SU-DHL-6 (cell line): ENCODE results near the gene ITGB2.

Experiments used
- CTCF ChIP-seq: fragments of 200-600 bp; sonication (generic); IDR thresholded peaks from one replicate; pipeline ENCODE4 v1.5.1; 2017; ENCODE audit warnings: antibody characterized with exemption, mild to moderate bottlenecking, low read length, moderate library complexity; ENCODE audit not compliant: insufficient read depth, poor library complexity, severe bottlenecking
- EZH2phosphoT487 ChIP-seq: fragments of 200-600 bp; sonication (generic), shearing (Covaris generic); conservative IDR thresholded peaks from 2 replicates; pipeline ENCODE4 v1.6.1; 2018; ENCODE audit warnings: mild to moderate bottlenecking, antibody characterized with exemption, low read length, moderate library complexity, mixed read lengths

DNA sequence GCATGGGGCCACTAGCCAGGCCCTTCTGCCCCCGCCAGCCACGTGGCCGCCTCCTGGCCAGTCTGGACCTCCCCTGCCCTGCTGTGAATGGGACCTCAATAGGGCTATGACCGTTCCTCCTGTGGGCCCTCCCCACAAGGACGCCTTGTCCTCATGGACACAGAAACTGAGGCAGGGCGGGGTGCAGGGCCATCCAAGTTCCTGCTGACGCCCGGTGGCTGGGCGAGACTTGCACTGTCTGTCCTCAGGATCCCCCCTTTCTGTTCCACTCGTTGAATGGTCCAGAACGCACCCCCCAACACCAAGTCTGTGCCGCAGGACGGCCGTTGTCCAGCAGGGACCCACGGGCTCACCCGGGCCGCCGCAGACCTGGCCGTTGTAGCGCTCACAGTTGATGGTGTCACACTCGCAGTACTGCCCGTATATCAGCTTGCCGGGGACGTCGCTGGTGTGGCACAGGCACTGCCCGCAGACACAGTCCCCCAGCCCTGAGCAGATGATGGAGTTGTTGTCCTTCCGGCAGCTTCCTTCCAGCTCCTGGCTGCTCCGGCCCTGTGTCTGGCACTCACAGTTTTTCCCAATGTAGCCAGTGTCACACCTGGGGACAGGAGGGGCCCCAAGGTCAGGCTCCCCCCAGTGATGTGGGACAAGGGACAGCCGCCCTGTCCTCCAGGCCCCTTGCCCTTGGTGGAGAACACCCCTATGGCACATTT, 30.9 kb downstream of the ITGB2 start:
- no peak for TF ChIP-seq EZH2phosphoT487
- no peak for TF ChIP-seq CTCF
